Measurements from ENCODE around the gene LRRC56. TPM values are rescaled to one million over a fixed set of nuclear protein-coding genes. Genes with fewer than 3 reads are reported as not detected.

The LRRC56 gene
- total RNA-seq, 1 experiment from 2014 or later, result 2.1 TPM

GRCh38 chr11:559712-560304, 22.5 kb downstream of the LRRC56 start:
- no peaks in the 10 kb centered on the region for H3K36me3 ChIP-seq (ENCODE audit: insufficient read depth, low read length, poor library complexity, severe bottlenecking)
- H3K4me1 ChIP-seq (ENCODE audit: insufficient read depth, low read length, poor library complexity, severe bottlenecking), result peaks cover 15% of the 10 kb centered on the region
- H3K27me3 ChIP-seq (replicated peaks; ENCODE audit: insufficient read depth, low read depth, low read length, poor library complexity), result peaks cover 22% of the 10 kb centered on the region
- no peak for TF ChIP-seq CTCF (conservative IDR thresholded peaks at IDR 0.05; ENCODE audit: low read depth, low read length)
- no peak for TF ChIP-seq EZH2 (IDR thresholded peaks at IDR 0.05; ENCODE audit: borderline replicate concordance, low read depth, low read length, poor library complexity, severe bottlenecking)
- no TSS peak for BruUV-seq (replicated peaks)
- intact Hi-C loops (cut with micrococcal nuclease; ENCODE audit: unreplicated experiment), result loop anchor here (10.0 kb wide), 1 partner anchor 165 kb away; no protein-coding TSS in a partner anchor
- DNase-seq (ENCODE audit: low spot score), result no peak
- H3K4me3 ChIP-seq (ENCODE audit: low read depth, low read length, poor library complexity, severe bottlenecking), result peak overlapping the region; percentile 72
- ChIA-PET POLR2A (ENCODE audit: low non-redundant PET) (no interaction called here), CTCF (no interaction called here)
- no peaks in the 10 kb centered on the region for H3K9me3 ChIP-seq (ENCODE audit: low read depth, low read length, poor library complexity, severe bottlenecking)
- no peak overlapping the region for H3K27ac ChIP-seq (ENCODE audit: low read depth, low read length, poor library complexity, severe bottlenecking)

- POLR2A ChIA-PET (ENCODE audit: low non-redundant PET), result no interaction called here
Measured at GRCh38 chr11:560305-561147, 23.2 kb downstream of the LRRC56 start, which contains the start of the genes LMNTD2 and RASSF7. Gene LMNTD2, minus strand, starts transcription at chr11:560738. Its CDS starts 22 bp downstream, at chr11:560716. Gene RASSF7, plus strand, starts transcription at chr11:560970. Its CDS starts 799 bp downstream, at chr11:561769.

More at GRCh38 chr11:560305-561147, 23.2 kb downstream of the LRRC56 start, which contains the start of the genes LMNTD2 and RASSF7:
- Histone ChIP-seq H3K4me3 (ENCODE audit: low read depth, low read length, poor library complexity, severe bottlenecking) (peak within 1 kb of the TSS; percentile 72), H3K9me3 (ENCODE audit: low read depth, low read length, poor library complexity, severe bottlenecking) (no peaks in the 10 kb centered on the region), H3K27me3 (replicated peaks; ENCODE audit: insufficient read depth, low read depth, low read length, poor library complexity) (peaks cover 20% of the 10 kb centered on the region), H3K27ac (ENCODE audit: low read depth, low read length, poor library complexity, severe bottlenecking) (peak within 1 kb of the TSS; percentile 76), H3K4me1 (ENCODE audit: insufficient read depth, low read length, poor library complexity, severe bottlenecking) (peaks cover 14% of the 10 kb centered on the region), H3K36me3 (ENCODE audit: insufficient read depth, low read length, poor library complexity, severe bottlenecking) (no peaks in the 10 kb centered on the region)
- intact Hi-C loops (cut with micrococcal nuclease; ENCODE audit: unreplicated experiment), result no loop called here
- BruUV-seq (replicated peaks), result no TSS peak
- DNase-seq (ENCODE audit: low spot score), result peak; percentile 90
- TF ChIP-seq CTCF (conservative IDR thresholded peaks at IDR 0.05; ENCODE audit: low read depth, low read length) (no peak), EZH2 (IDR thresholded peaks at IDR 0.05; ENCODE audit: borderline replicate concordance, low read depth, low read length, poor library complexity, severe bottlenecking) (no peak)
- CTCF ChIA-PET, result no interaction called here

All from A673 (cell line).